Measurements from ENCODE around the gene CNTNAP2. TPM values are rescaled to one million over a fixed set of nuclear protein-coding genes. Genes with fewer than 3 reads are reported as not detected.

The CNTNAP2 gene
- total RNA-seq, 1 experiment from 2014 or later, result 60.0 TPM

- TF ChIP-seq CTCF (conservative IDR thresholded peaks at IDR 0.05; ENCODE audit: low read depth, low read length) (no peak), EZH2 (IDR thresholded peaks at IDR 0.05; ENCODE audit: borderline replicate concordance, low read depth, low read length, poor library complexity, severe bottlenecking) (no peak)
- ChIA-PET CTCF (no interaction called here), POLR2A (ENCODE audit: low non-redundant PET) (no interaction called here)
- intact Hi-C loops (cut with micrococcal nuclease; ENCODE audit: unreplicated experiment), result no loop called here
- H3K36me3 ChIP-seq (ENCODE audit: insufficient read depth, low read length, poor library complexity, severe bottlenecking), result no peaks in the 10 kb centered on the region
- no peaks in the 10 kb centered on the region for H3K4me1 ChIP-seq (ENCODE audit: insufficient read depth, low read length, poor library complexity, severe bottlenecking)
- no peaks in the 10 kb centered on the region for H3K27me3 ChIP-seq (replicated peaks; ENCODE audit: insufficient read depth, low read depth, low read length, poor library complexity)
- no peaks in the 10 kb centered on the region for H3K9me3 ChIP-seq (ENCODE audit: low read depth, low read length, poor library complexity, severe bottlenecking)
- no peak overlapping the region for H3K4me3 ChIP-seq (ENCODE audit: low read depth, low read length, poor library complexity, severe bottlenecking)
- no TSS peak for BruUV-seq (replicated peaks)
- no peak for DNase-seq (ENCODE audit: low spot score)
- no peak overlapping the region for H3K27ac ChIP-seq (ENCODE audit: low read depth, low read length, poor library complexity, severe bottlenecking)
These were observed 2039.2 kb downstream of the CNTNAP2 start for GRCh38 chr7:148155826-148156225.

GRCh38 chr7:148156233-148156632, 2039.6 kb downstream of the CNTNAP2 start:
- H3K27ac ChIP-seq (ENCODE audit: low read depth, low read length, poor library complexity, severe bottlenecking), result no peak overlapping the region
- TF ChIP-seq EZH2 (IDR thresholded peaks at IDR 0.05; ENCODE audit: borderline replicate concordance, low read depth, low read length, poor library complexity, severe bottlenecking) (no peak), CTCF (conservative IDR thresholded peaks at IDR 0.05; ENCODE audit: low read depth, low read length) (no peak)
- no peaks in the 10 kb centered on the region for H3K27me3 ChIP-seq (replicated peaks; ENCODE audit: insufficient read depth, low read depth, low read length, poor library complexity)
- H3K4me1 ChIP-seq (ENCODE audit: insufficient read depth, low read length, poor library complexity, severe bottlenecking), result no peaks in the 10 kb centered on the region
- intact Hi-C loops (cut with micrococcal nuclease; ENCODE audit: unreplicated experiment), result no loop called here
- BruUV-seq (replicated peaks), result no TSS peak
- no peak overlapping the region for H3K4me3 ChIP-seq (ENCODE audit: low read depth, low read length, poor library complexity, severe bottlenecking)
- CTCF ChIA-PET, result no interaction called here
- H3K9me3 ChIP-seq (ENCODE audit: low read depth, low read length, poor library complexity, severe bottlenecking), result no peaks in the 10 kb centered on the region
- no peak for DNase-seq (ENCODE audit: low spot score)
- POLR2A ChIA-PET (ENCODE audit: low non-redundant PET), result no interaction called here
- H3K36me3 ChIP-seq (ENCODE audit: insufficient read depth, low read length, poor library complexity, severe bottlenecking), result no peaks in the 10 kb centered on the region

GRCh38 chr7:148159331-148159730, 2042.7 kb downstream of the CNTNAP2 start:
- BruUV-seq (replicated peaks), result no TSS peak
- Histone ChIP-seq H3K36me3 (ENCODE audit: insufficient read depth, low read length, poor library complexity, severe bottlenecking) (no peaks in the 10 kb centered on the region), H3K9me3 (ENCODE audit: low read depth, low read length, poor library complexity, severe bottlenecking) (no peaks in the 10 kb centered on the region), H3K27ac (ENCODE audit: low read depth, low read length, poor library complexity, severe bottlenecking) (no peak overlapping the region), H3K4me3 (ENCODE audit: low read depth, low read length, poor library complexity, severe bottlenecking) (no peak overlapping the region), H3K4me1 (ENCODE audit: insufficient read depth, low read length, poor library complexity, severe bottlenecking) (no peaks in the 10 kb centered on the region), H3K27me3 (replicated peaks; ENCODE audit: insufficient read depth, low read depth, low read length, poor library complexity) (no peaks in the 10 kb centered on the region)
- intact Hi-C loops (cut with micrococcal nuclease; ENCODE audit: unreplicated experiment), result no loop called here
- ChIA-PET CTCF (no interaction called here), POLR2A (ENCODE audit: low non-redundant PET) (no interaction called here)
- TF ChIP-seq CTCF (conservative IDR thresholded peaks at IDR 0.05; ENCODE audit: low read depth, low read length), result no peak
- TF ChIP-seq EZH2 (IDR thresholded peaks at IDR 0.05; ENCODE audit: borderline replicate concordance, low read depth, low read length, poor library complexity, severe bottlenecking), result no peak
- no peak for DNase-seq (ENCODE audit: low spot score)
